HCT116 (cell line): ENCODE data around the gene CYBB. TPM values are rescaled to one million over a fixed set of nuclear protein-coding genes. Genes with fewer than 3 reads are reported as not detected.

Experiments used
- ATAC-seq: fragments of 200-7000 bp; cut with Tn5 transposase; 2 replicates; pipeline ENCODE4 v1.9.1; 2020; ENCODE audit warnings: mild to moderate bottlenecking, moderate library complexity
- BruUV-seq: library from RNA; stranded (reverse); fragments of 400-500 nt; replicated peaks from 2 replicates; lab custom pipeline; 2021; lab: Mats Ljungman, UMichigan
- CTCF ChIA-PET: fragments of 300-600 bp; sonication (Branson Sonifier 250); formaldehyde crosslinking; loops from one replicate; lab custom pipeline; 2021; ENCODE audit warnings: antibody characterized with exemption; lab: Charles Lee
- POLR2A ChIA-PET: fragments of 300-600, 350-600 bp; sonication (Branson Sonifier 250); formaldehyde crosslinking; loops from one replicate; lab custom pipeline; 2021; ENCODE audit warnings: antibody characterized with exemption; lab: Charles Lee
- RAD21 ChIA-PET, 2 experiments: fragments of 300-600 bp; sonication (Branson Sonifier 250); formaldehyde crosslinking; loops; one replicate each; lab custom pipeline; 2023; ENCODE audit warnings: low total read pairs in 2 of 2; ENCODE audit not compliant: uncharacterized antibody in 2 of 2, unreplicated experiment in 2 of 2, low non-redundant PET in 1 of 2; lab: Charles Lee
- DNase-seq: peaks from one replicate; pipeline ENCODE4 v3.0.0-alpha.2; 2010; ENCODE audit warnings: low read depth, low spot score
- H2AFZ ChIP-seq: fragments of 200-600 bp; shearing (Covaris generic), sonication (generic); 2 replicates; pipeline ENCODE4 v1.6.1; 2017; ENCODE audit warnings: low read depth, mixed run types, mixed read lengths, antibody characterized with exemption, low read length; ENCODE audit not compliant: poor library complexity, severe bottlenecking
- H3K27ac ChIP-seq: 2 replicates; pipeline ENCODE4 v1.5.1; 2012; ENCODE audit warnings: low read depth, low read length
- H3K27me3 ChIP-seq: fragments of 200-600 bp; sonication (generic); 2 replicates; pipeline ENCODE4 v1.6.1; 2016; ENCODE audit warnings: mixed run types, low read length, mixed read lengths; ENCODE audit not compliant: insufficient read depth
- H3K36me3 ChIP-seq, 2 experiments: fragments of 200-500 bp in 1 of 2; fragments of 200-600 bp in 1 of 2; sonication (Bioruptor generic) in 1 of 2; sonication (generic) in 1 of 2; 2 replicates each; pipeline versions ENCODE4 v1.5.1 to v1.6.1; 2014 to 2016; ENCODE audit warnings: low read length in 2 of 2, inconsistent platforms in 1 of 2, mixed read lengths in 1 of 2, mixed run types in 1 of 2; ENCODE audit not compliant: insufficient read depth in 2 of 2, control insufficient read depth in 1 of 2
- H3K4me1 ChIP-seq, 2 experiments: fragments of 200-600 bp in 1 of 2; sonication (generic) in 1 of 2; 2 replicates each; pipeline versions ENCODE4 v1.5.1 to v1.6.1; 2012 to 2017; ENCODE audit warnings: low read length in 2 of 2, inconsistent platforms in 1 of 2, mild to moderate bottlenecking in 1 of 2, mixed read lengths in 1 of 2, mixed run types in 1 of 2, moderate library complexity in 1 of 2; ENCODE audit not compliant: insufficient read depth in 2 of 2, control insufficient read depth in 1 of 2
- H3K4me2 ChIP-seq: fragments of 200-600 bp; sonication (generic); 2 replicates; pipeline ENCODE4 v1.6.1; 2017; ENCODE audit warnings: mixed run types, low read length, mixed read lengths
- H3K4me3 ChIP-seq, 2 experiments: fragments of 200-600 bp in 1 of 2; sonication (generic) in 1 of 2; replicated peaks in 1 of 2; 2 replicates each; pipeline ENCODE4 v1.5.1; 2011 to 2016; ENCODE audit warnings: low read length in 2 of 2, control low read depth in 1 of 2, low read depth in 1 of 2, mild to moderate bottlenecking in 1 of 2, mixed read lengths in 1 of 2, mixed run types in 1 of 2
- H3K79me2 ChIP-seq: fragments of 200-600 bp; sonication (generic); 2 replicates; pipeline ENCODE4 v1.6.1; 2017; ENCODE audit warnings: mild to moderate bottlenecking, mixed run types, low read length, moderate library complexity, mixed read lengths; ENCODE audit not compliant: insufficient read depth
- H3K9ac ChIP-seq: fragments of 200-600 bp; sonication (generic); 2 replicates; pipeline ENCODE4 v1.6.1; 2016; ENCODE audit warnings: low read length, mixed read lengths
- H3K9me2 ChIP-seq: fragments of 200-600 bp; sonication (generic), shearing (Covaris generic); 2 replicates; pipeline ENCODE4 v1.6.1; 2017; ENCODE audit warnings: mixed run types, mild to moderate bottlenecking, moderate library complexity; ENCODE audit not compliant: insufficient read depth
- H3K9me3 ChIP-seq, 2 experiments: fragments of 200-500 bp in 1 of 2; fragments of 200-600 bp in 1 of 2; sonication (Bioruptor generic) in 1 of 2; sonication (generic) in 1 of 2; 2 replicates each; pipeline ENCODE4 v1.6.1; 2014 to 2017; ENCODE audit warnings: low read length in 2 of 2, mixed read lengths in 2 of 2, inconsistent platforms in 1 of 2, low read depth in 1 of 2, mild to moderate bottlenecking in 1 of 2, mixed run types in 1 of 2, moderate library complexity in 1 of 2; ENCODE audit not compliant: control insufficient read depth in 1 of 2, insufficient read depth in 1 of 2
- H4K20me1 ChIP-seq: fragments of 200-600 bp; sonication (generic), shearing (Covaris generic); 2 replicates; pipeline ENCODE4 v1.6.1; 2017; ENCODE audit warnings: mixed run types, mild to moderate bottlenecking, moderate library complexity; ENCODE audit not compliant: insufficient read depth
- CBX3 ChIP-seq: IDR thresholded peaks from 2 replicates; pipeline ENCODE4 v1.6.1; 2012; ENCODE audit warnings: low read depth
- CEBPB ChIP-seq: IDR thresholded peaks from 2 replicates; pipeline ENCODE4 v1.6.1; 2012; ENCODE audit warnings: low read depth
- EGR1 ChIP-seq: IDR thresholded peaks from 2 replicates; pipeline ENCODE4 v1.6.1; 2012; ENCODE audit warnings: low read depth
- ELF1 ChIP-seq: IDR thresholded peaks from 2 replicates; pipeline ENCODE4 v1.6.1; 2012; ENCODE audit warnings: low read depth, borderline replicate concordance
- EZH2phosphoT487 ChIP-seq: fragments of 200-600 bp; IDR thresholded peaks from 2 replicates; pipeline ENCODE4 v1.6.1; 2018; ENCODE audit warnings: antibody characterized with exemption, borderline replicate concordance
- FOSL1 ChIP-seq: IDR thresholded peaks from 2 replicates; pipeline ENCODE4 v1.6.1; 2012; ENCODE audit warnings: low read depth
- JUND ChIP-seq: IDR thresholded peaks from 2 replicates; pipeline ENCODE4 v1.6.1; 2012
- POLR2AphosphoS5 ChIP-seq: IDR thresholded peaks from 2 replicates; pipeline ENCODE4 v1.6.1; 2011; ENCODE audit warnings: mild to moderate bottlenecking, low read depth, low read length, moderate library complexity
- RAD21 ChIP-seq: IDR thresholded peaks from 2 replicates; pipeline ENCODE4 v1.6.1; 2012; ENCODE audit warnings: low read depth, mild to moderate bottlenecking
- SP1 ChIP-seq: IDR thresholded peaks from 2 replicates; pipeline ENCODE4 v1.6.1; 2012; ENCODE audit warnings: low read depth
- SRF ChIP-seq: IDR thresholded peaks from 2 replicates; pipeline ENCODE4 v1.6.1; 2012; ENCODE audit warnings: low read depth
- TCF7L2 ChIP-seq: IDR thresholded peaks from 2 replicates; pipeline ENCODE4 v1.7.0; 2011; ENCODE audit warnings: borderline replicate concordance, inconsistent platforms; ENCODE audit not compliant: insufficient read depth, insufficient read length; ENCODE audit errors: extremely low read depth
- YY1 ChIP-seq: IDR thresholded peaks from 2 replicates; pipeline ENCODE4 v1.6.1; 2011; ENCODE audit warnings: low read length, low read depth, moderate library complexity, mild to moderate bottlenecking; ENCODE audit not compliant: insufficient replicate concordance; ENCODE audit errors: extremely low read depth
- ZBTB33 ChIP-seq: IDR thresholded peaks from 2 replicates; pipeline ENCODE4 v1.6.1; 2011; ENCODE audit warnings: mild to moderate bottlenecking, low read length, moderate library complexity; ENCODE audit not compliant: insufficient replicate concordance; ENCODE audit errors: extremely low read depth
- ZFX ChIP-seq: fragments of 450-650 bp; IDR thresholded peaks from 2 replicates; pipeline ENCODE4 v1.6.1; 2017
- ZNF274 ChIP-seq: fragments of 200-500 bp; sonication (Bioruptor generic); IDR thresholded peaks from 2 replicates; pipeline ENCODE4 v1.6.1; 2014; ENCODE audit warnings: mild to moderate bottlenecking, low read depth, low read length, inconsistent platforms
- intact Hi-C: fragments of 100-400 bp; cut with micrococcal nuclease; formaldehyde crosslinking; loops from 2 replicates; pipeline ENCODE4 v1.10.0; 2022
- total RNA-seq: library from RNA; stranded (reverse); gene quantifications from one replicate; pipeline ENCODE4 v1.2.1, GENCODE V29; 2021; ENCODE audit not compliant: unreplicated experiment
- TF ChIP-seq, protein P1 (sequence below), 3 experiments: fragments of 200-600 bp in 1 of 3; sonication (generic) in 1 of 3; IDR thresholded peaks in 2 of 3; conservative IDR thresholded peaks in 1 of 3; 2 replicates each; pipeline ENCODE4 v1.5.1; 2012 to 2017; ENCODE audit warnings: low read depth in 2 of 3, low read length in 2 of 3, antibody characterized with exemption in 1 of 3, borderline replicate concordance in 1 of 3, control low read depth in 1 of 3, mild to moderate bottlenecking in 1 of 3, mixed read lengths in 1 of 3, mixed run types in 1 of 3, moderate library complexity in 1 of 3; ENCODE audit not compliant: insufficient read depth in 1 of 3

Gene CYBB
- total RNA-seq, 1 experiment from 2014 or later, result 0.59 TPM

DNA sequence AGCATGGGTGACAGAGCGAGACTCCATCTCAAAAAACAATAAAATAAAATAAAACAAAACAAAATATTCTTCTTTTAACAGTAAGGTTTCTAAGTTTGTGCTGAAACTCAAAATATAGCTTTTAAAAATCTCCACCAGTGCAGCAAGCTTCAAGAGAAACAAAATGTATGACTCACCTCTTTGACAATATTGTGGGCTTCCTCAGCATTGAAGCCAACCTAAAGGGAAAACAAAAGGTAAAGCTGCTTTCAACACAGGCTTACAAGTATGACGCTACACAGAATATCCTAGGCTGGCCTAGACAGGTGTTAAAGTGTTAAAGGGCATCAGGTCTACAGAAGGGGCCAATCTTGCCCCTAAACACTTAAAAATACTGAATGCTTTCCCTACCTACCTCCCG lies 66.3 kb downstream of the CYBB start:
- no peak overlapping the region for H3K27ac ChIP-seq
- ATAC-seq (no peak), DNase-seq (no peak)
- ChIA-PET CTCF (no interaction called here), RAD21 (no interaction called here), POLR2A (no interaction called here)
- intact Hi-C loops, result no loop called here
- H2AFZ ChIP-seq, result no peak overlapping the region
- H3K9me3 ChIP-seq, result no peaks in the 10 kb centered on the region
- peak overlapping the region; percentile 74 for H3K4me2 ChIP-seq
- H3K4me1 ChIP-seq, result peaks cover 0 to 4% of the 10 kb centered on the region in 2 experiments; a peak in 1 of 4 replicates
- peak overlapping the region in 1 of 2 experiments; percentile 68; a peak in 2 of 4 replicates for H3K4me3 ChIP-seq
- H3K9me2 ChIP-seq, result no peaks in the 10 kb centered on the region
- H3K79me2 ChIP-seq, result no peaks in the 10 kb centered on the region
- H4K20me1 ChIP-seq, result no peaks in the 10 kb centered on the region
- no peak for TF ChIP-seq JUND
- no peak for TF ChIP-seq YY1
- TF ChIP-seq, protein P1, sequence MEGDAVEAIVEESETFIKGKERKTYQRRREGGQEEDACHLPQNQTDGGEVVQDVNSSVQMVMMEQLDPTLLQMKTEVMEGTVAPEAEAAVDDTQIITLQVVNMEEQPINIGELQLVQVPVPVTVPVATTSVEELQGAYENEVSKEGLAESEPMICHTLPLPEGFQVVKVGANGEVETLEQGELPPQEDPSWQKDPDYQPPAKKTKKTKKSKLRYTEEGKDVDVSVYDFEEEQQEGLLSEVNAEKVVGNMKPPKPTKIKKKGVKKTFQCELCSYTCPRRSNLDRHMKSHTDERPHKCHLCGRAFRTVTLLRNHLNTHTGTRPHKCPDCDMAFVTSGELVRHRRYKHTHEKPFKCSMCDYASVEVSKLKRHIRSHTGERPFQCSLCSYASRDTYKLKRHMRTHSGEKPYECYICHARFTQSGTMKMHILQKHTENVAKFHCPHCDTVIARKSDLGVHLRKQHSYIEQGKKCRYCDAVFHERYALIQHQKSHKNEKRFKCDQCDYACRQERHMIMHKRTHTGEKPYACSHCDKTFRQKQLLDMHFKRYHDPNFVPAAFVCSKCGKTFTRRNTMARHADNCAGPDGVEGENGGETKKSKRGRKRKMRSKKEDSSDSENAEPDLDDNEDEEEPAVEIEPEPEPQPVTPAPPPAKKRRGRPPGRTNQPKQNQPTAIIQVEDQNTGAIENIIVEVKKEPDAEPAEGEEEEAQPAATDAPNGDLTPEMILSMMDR (IDR thresholded peaks at IDR 0.05 in 2 of 3, conservative IDR thresholded peaks at IDR 0.05 in 1 of 3; ENCODE audit: borderline replicate concordance in 1 of 3, insufficient read depth in 1 of 3, low read depth in 2 of 3, low read length in 2 of 3), result no peak
- no peak for TF ChIP-seq CEBPB
- TF ChIP-seq ZFX, result no peak
- no peak for TF ChIP-seq RAD21
- TF ChIP-seq ZNF274, result no peak
- no peak for TF ChIP-seq ELF1
- TF ChIP-seq SP1, result no peak
- no peak for TF ChIP-seq EGR1
- TF ChIP-seq SRF, result no peak
- TF ChIP-seq FOSL1, result no peak
- no peak for TF ChIP-seq ZBTB33
- TF ChIP-seq EZH2phosphoT487, result no peak
- TF ChIP-seq TCF7L2, result no peak
- no peak for TF ChIP-seq POLR2AphosphoS5
- no peak for TF ChIP-seq CBX3
- BruUV-seq, result no TSS peak
- H3K36me3 ChIP-seq, result no peaks in the 10 kb centered on the region
- no peaks in the 10 kb centered on the region for H3K27me3 ChIP-seq
- no peak overlapping the region for H3K9ac ChIP-seq
